ENCODE data around the gene MXRA7. TPM values are rescaled to one million over a fixed set of nuclear protein-coding genes. Genes with fewer than 3 reads are reported as not detected.
"Not testable (repeated sequence)": the region's sequence is repeated elsewhere in the genome, so short reads cannot be mapped to it uniquely, and the experiment has no call there.

Gene MXRA7
- total and polyA plus RNA-seq, 2 experiments from 2014 or later, result 101 to 164 TPM

DNA sequence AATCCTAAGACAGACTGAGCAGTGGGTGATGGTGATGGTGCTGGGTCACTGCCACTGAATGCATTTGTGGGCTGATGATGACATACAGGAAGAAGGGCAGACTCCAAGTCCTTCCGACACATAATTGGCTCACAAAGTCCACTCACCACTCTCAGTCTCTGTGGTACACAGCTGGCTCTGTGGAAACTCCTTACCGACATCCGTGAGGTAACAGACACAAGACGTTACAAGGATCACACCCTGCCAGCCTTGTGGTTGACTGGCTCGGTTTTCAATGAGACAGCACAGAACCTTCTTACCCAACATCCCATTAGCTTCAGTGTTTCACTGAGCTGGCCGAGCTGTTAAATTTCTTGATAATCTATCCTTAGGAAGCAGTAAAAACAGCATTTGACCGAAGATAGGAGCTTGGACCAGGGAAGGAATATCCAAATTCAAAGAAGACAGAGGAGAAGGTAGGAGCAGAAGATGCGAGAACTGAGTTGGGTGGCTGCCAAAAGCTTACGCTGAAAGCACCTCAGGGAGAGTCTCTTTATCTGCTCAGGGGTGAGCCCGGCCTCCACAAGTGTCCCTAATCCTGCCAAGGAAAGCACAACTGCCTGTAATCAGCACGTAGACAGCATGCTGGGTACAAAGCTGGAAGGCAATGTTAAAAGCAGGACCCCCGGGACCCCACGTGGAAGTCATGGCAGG is 5.5 kb upstream of the MXRA7 start:
- TF ChIP-seq, protein P1, sequence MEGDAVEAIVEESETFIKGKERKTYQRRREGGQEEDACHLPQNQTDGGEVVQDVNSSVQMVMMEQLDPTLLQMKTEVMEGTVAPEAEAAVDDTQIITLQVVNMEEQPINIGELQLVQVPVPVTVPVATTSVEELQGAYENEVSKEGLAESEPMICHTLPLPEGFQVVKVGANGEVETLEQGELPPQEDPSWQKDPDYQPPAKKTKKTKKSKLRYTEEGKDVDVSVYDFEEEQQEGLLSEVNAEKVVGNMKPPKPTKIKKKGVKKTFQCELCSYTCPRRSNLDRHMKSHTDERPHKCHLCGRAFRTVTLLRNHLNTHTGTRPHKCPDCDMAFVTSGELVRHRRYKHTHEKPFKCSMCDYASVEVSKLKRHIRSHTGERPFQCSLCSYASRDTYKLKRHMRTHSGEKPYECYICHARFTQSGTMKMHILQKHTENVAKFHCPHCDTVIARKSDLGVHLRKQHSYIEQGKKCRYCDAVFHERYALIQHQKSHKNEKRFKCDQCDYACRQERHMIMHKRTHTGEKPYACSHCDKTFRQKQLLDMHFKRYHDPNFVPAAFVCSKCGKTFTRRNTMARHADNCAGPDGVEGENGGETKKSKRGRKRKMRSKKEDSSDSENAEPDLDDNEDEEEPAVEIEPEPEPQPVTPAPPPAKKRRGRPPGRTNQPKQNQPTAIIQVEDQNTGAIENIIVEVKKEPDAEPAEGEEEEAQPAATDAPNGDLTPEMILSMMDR (IDR thresholded peaks at IDR 0.05; ENCODE audit: low read depth, low read length), result no peak
- Histone ChIP-seq H3K36me3 (peaks cover 52% of the 10 kb centered on the region), H3K4me3 (no peak overlapping the region), H3K9me3 (ENCODE audit: low read depth) (no peaks in the 10 kb centered on the region), H3K27me3 (no peaks in the 10 kb centered on the region), H3K4me1 (ENCODE audit: low read depth) (peaks cover 19% of the 10 kb centered on the region), H3K27ac (peak overlapping the region; percentile 76)
- DNase-seq (ENCODE audit: low read depth in 1 of 2, low spot score in 1 of 2), result peak in 1 of 2 donors; percentile 100

- H3K4me1 ChIP-seq (ENCODE audit: low read depth), result peaks cover 19% of the 10 kb centered on the region
- no peaks in the 10 kb centered on the region for H3K27me3 ChIP-seq
- H3K4me3 ChIP-seq, result no peak overlapping the region
- peak overlapping the region; percentile 54 for H3K27ac ChIP-seq
- H3K9me3 ChIP-seq (ENCODE audit: low read depth), result no peaks in the 10 kb centered on the region
- TF ChIP-seq, protein P1 (IDR thresholded peaks at IDR 0.05; ENCODE audit: low read depth, low read length), result no peak
- H3K36me3 ChIP-seq, result peaks cover 44% of the 10 kb centered on the region
- no peak for DNase-seq (ENCODE audit: low read depth in 1 of 2, low spot score in 1 of 2)
Observed at GRCh38 chr17:76715496-76715830, 4.7 kb upstream of the MXRA7 start.

DNA sequence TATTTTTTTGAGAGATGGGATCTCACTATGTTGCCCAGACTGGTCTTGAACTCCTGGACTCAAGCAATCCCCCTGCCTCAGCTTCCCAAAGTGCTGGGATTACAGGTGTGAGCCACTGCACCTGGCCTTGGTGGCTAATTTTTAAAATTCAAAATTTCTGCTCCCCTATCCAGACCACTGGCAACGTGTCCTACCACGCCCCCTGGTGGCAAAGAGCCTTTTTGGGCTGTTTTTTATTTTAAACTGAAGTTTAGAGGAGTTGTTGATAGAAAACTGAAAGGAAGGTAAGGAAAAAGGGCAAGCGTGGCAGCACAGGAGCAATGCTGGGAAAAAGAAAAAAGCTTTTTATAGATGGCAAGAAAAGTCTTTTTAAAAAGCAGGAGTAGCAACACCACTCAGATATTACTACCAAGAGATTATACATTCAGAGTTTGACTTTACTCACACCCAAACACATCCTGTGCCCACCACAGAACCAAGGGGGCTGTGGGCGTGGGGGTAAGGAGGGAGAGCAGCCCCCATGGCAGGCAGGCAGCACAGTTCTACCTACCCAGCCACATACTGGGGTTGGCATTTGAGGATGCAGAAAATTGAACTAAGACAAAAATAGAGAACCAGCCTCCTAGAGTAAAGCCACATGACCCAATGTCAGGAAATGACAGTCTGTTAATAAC is 4.2 kb upstream of the MXRA7 start:
- Histone ChIP-seq H3K27ac (no peak overlapping the region), H3K4me3 (no peak overlapping the region), H3K36me3 (peaks cover 39% of the 10 kb centered on the region), H3K9me3 (ENCODE audit: low read depth) (no peaks in the 10 kb centered on the region), H3K27me3 (no peaks in the 10 kb centered on the region), H3K4me1 (ENCODE audit: low read depth) (peaks cover 20% of the 10 kb centered on the region)
- DNase-seq (ENCODE audit: low read depth in 1 of 2, low spot score in 1 of 2), result peak; percentile 64 to 70
- TF ChIP-seq, protein P1 (IDR thresholded peaks at IDR 0.05; ENCODE audit: low read depth, low read length), result peak; percentile 76

DNA sequence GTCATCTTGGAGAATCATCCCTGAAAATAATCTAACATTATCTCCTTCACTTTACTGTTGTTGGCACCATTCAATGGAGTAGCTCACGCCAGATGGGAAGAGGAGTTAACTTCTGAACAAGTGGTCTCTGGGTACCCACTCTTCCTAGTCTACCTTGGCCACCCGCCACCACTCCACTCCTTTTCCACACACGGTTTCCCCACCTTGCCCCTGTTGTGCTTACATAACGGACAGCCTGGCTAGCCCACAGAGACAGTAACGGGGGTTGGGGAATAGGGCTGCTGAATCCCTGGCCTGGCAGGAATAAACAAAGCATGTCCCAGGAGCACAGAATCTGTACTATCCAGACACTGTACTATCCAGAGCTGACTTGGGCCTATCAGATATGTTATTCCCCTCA is 3.6 kb upstream of the MXRA7 start:
- Histone ChIP-seq H3K27me3 (no peaks in the 10 kb centered on the region), H3K27ac (no peak overlapping the region), H3K36me3 (peaks cover 33% of the 10 kb centered on the region), H3K4me1 (ENCODE audit: low read depth) (peaks cover 26% of the 10 kb centered on the region), H3K4me3 (no peak overlapping the region), H3K9me3 (ENCODE audit: low read depth) (no peaks in the 10 kb centered on the region)
- DNase-seq (ENCODE audit: low read depth in 1 of 2, low spot score in 1 of 2), result no peak
- TF ChIP-seq, protein P1 (IDR thresholded peaks at IDR 0.05; ENCODE audit: low read depth, low read length), result no peak

- no peak for DNase-seq (ENCODE audit: low read depth in 1 of 2, low spot score in 1 of 2)
- TF ChIP-seq, protein P1 (IDR thresholded peaks at IDR 0.05; ENCODE audit: low read depth, low read length), result no peak
- H3K4me1 ChIP-seq (ENCODE audit: low read depth), result peaks cover 32% of the 10 kb centered on the region
- no peaks in the 10 kb centered on the region for H3K9me3 ChIP-seq (ENCODE audit: low read depth)
- peaks cover 27% of the 10 kb centered on the region for H3K36me3 ChIP-seq
- H3K4me3 ChIP-seq, result no peak overlapping the region
- peak overlapping the region; percentile 18 for H3K27ac ChIP-seq
- H3K27me3 ChIP-seq, result no peaks in the 10 kb centered on the region
Observed at GRCh38 chr17:76713765-76714164, 3.0 kb upstream of the MXRA7 start.

- not testable (repeated sequence) for H3K4me3 ChIP-seq; H3K9me3 ChIP-seq (ENCODE audit: low read depth); H3K27me3 ChIP-seq; DNase-seq (ENCODE audit: low read depth in 1 of 2, low spot score in 1 of 2); H3K27ac ChIP-seq
- Histone ChIP-seq H3K4me1 (ENCODE audit: low read depth) (peaks cover 44% of the 10 kb centered on the region), H3K36me3 (peaks cover 17% of the 10 kb centered on the region)
Observed at GRCh38 chr17:76712321-76712720, 1.6 kb upstream of the MXRA7 start.

- DNase-seq (ENCODE audit: low read depth in 1 of 2, low spot score in 1 of 2), result peak; percentile 52 to 58
- H3K27me3 ChIP-seq; H3K9me3 ChIP-seq (ENCODE audit: low read depth); H3K36me3 ChIP-seq: not testable (repeated sequence)
- peak overlapping the region; percentile 60 for H3K4me3 ChIP-seq
- peak overlapping the region; percentile 87 for H3K27ac ChIP-seq
- H3K4me1 ChIP-seq (ENCODE audit: low read depth), result peaks cover 42% of the 10 kb centered on the region
Observed at GRCh38 chr17:76709951-76710862, 558 bp downstream of the MXRA7 start.
